MM.1S (cell line): Measurements from ENCODE around the gene MUC3A.

Source experiments
- DNase-seq: peaks from one replicate; pipeline ENCODE4 v3.0.0-alpha.2; 2015
- H2AFZ ChIP-seq: fragments of 300-600 bp; sonication (generic); 2 replicates; pipeline ENCODE4 v1.6.0; 2016; ENCODE audit warnings: antibody characterized with exemption, low read length
- H3F3A ChIP-seq: fragments of 300-600 bp; sonication (generic); 2 replicates; pipeline ENCODE4 v1.6.1; 2016; ENCODE audit warnings: mild to moderate bottlenecking, antibody characterized with exemption, low read length, moderate library complexity, mixed read lengths; ENCODE audit not compliant: insufficient read depth
- H3K27ac ChIP-seq: fragments of 300-600 bp; sonication (generic); 2 replicates; pipeline ENCODE4 v1.5.1; 2016; ENCODE audit warnings: mild to moderate bottlenecking, low read length
- H3K27me3 ChIP-seq: fragments of 300-600 bp; sonication (generic); replicated peaks from 2 replicates; pipeline ENCODE4 v1.6.0; 2016; ENCODE audit warnings: low read length; ENCODE audit not compliant: insufficient read depth
- H3K36me3 ChIP-seq: fragments of 300-600 bp; sonication (generic); replicated peaks from 2 replicates; pipeline ENCODE4 v1.6.1; 2016; ENCODE audit warnings: mild to moderate bottlenecking, low read length, mixed read lengths; ENCODE audit not compliant: insufficient read depth
- H3K4me1 ChIP-seq: fragments of 300-600 bp; sonication (generic); 2 replicates; pipeline ENCODE4 v1.6.1; 2016; ENCODE audit warnings: low read length, mixed read lengths
- H3K4me2 ChIP-seq: fragments of 300-600 bp; sonication (generic); 2 replicates; pipeline ENCODE4 v1.6.0; 2016; ENCODE audit warnings: low read depth, low read length
- H3K4me3 ChIP-seq: fragments of 300-600 bp; sonication (generic); 2 replicates; pipeline ENCODE4 v1.5.1; 2016; ENCODE audit warnings: low read length, mixed read lengths
- H3K79me2 ChIP-seq: fragments of 300-600 bp; sonication (generic); 2 replicates; pipeline ENCODE4 v1.6.1; 2016; ENCODE audit warnings: mixed run types, low read length, mixed read lengths
- H3K9ac ChIP-seq: fragments of 300-600 bp; sonication (generic); 2 replicates; pipeline ENCODE4 v1.6.1; 2016; ENCODE audit warnings: low read length, mixed read lengths
- H3K9me2 ChIP-seq: fragments of 300-600 bp; sonication (generic); replicated peaks from 2 replicates; pipeline ENCODE4 v1.6.1; 2016; ENCODE audit warnings: mild to moderate bottlenecking, low read length, mixed read lengths; ENCODE audit not compliant: insufficient read depth
- H3K9me3 ChIP-seq: fragments of 300-600 bp; sonication (generic); replicated peaks from 2 replicates; pipeline ENCODE4 v1.6.1; 2016; ENCODE audit warnings: mild to moderate bottlenecking, low read length, mixed read lengths; ENCODE audit not compliant: insufficient read depth
- H4K20me1 ChIP-seq: fragments of 300-600 bp; sonication (generic); 2 replicates; pipeline ENCODE4 v1.6.1; 2016; ENCODE audit warnings: mild to moderate bottlenecking, low read length, moderate library complexity, mixed read lengths; ENCODE audit not compliant: insufficient read depth
- EZH2 ChIP-seq: fragments of 300-600 bp; sonication (generic); optimal IDR thresholded peaks from 2 replicates; pipeline ENCODE3; 2017; ENCODE audit warnings: low read depth, mild to moderate bottlenecking, antibody characterized with exemption, low read length, mixed read lengths
- EZH2phosphoT487 ChIP-seq: fragments of 300-600 bp; sonication (generic); IDR thresholded peaks from 2 replicates; pipeline ENCODE4 v1.6.1; 2018; ENCODE audit warnings: antibody characterized with exemption, low read length
- TF ChIP-seq, protein P1 (sequence below): fragments of 300-600 bp; sonication (generic); IDR thresholded peaks from 2 replicates; pipeline ENCODE4 v1.5.1; 2016; ENCODE audit warnings: antibody characterized with exemption, low read length, mixed read lengths

MUC3A gene

DNA sequence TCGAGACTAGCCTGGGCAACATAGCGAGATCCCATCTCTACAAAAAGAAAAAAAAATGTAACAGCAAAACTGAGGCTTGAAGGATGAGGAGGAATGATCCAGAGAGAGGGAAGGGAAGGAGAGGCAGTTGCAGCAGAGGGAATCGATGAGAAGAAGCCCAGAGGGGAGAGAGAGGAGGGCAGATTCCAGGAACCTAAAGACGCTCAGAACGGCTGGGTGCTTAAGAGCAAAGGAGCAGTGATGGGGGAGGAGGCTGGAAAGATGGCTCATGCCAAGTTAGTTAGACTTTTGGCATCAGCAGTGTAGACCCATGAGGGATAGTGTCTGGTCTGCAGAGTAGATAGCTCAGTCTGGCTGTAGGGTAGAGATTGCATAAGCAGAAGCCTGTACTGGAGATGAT, 60.3 kb downstream of the MUC3A start:
- no peaks in the 10 kb centered on the region for H3K36me3 ChIP-seq
- no peaks in the 10 kb centered on the region for H3K9me2 ChIP-seq
- DNase-seq: no peak
- no peaks in the 10 kb centered on the region for H3F3A ChIP-seq
- H3K9me3 ChIP-seq: no peaks in the 10 kb centered on the region
- TF ChIP-seq EZH2phosphoT487 (no peak), EZH2 (no peak)
- TF ChIP-seq, protein P1, sequence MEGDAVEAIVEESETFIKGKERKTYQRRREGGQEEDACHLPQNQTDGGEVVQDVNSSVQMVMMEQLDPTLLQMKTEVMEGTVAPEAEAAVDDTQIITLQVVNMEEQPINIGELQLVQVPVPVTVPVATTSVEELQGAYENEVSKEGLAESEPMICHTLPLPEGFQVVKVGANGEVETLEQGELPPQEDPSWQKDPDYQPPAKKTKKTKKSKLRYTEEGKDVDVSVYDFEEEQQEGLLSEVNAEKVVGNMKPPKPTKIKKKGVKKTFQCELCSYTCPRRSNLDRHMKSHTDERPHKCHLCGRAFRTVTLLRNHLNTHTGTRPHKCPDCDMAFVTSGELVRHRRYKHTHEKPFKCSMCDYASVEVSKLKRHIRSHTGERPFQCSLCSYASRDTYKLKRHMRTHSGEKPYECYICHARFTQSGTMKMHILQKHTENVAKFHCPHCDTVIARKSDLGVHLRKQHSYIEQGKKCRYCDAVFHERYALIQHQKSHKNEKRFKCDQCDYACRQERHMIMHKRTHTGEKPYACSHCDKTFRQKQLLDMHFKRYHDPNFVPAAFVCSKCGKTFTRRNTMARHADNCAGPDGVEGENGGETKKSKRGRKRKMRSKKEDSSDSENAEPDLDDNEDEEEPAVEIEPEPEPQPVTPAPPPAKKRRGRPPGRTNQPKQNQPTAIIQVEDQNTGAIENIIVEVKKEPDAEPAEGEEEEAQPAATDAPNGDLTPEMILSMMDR: no peak
- H3K79me2 ChIP-seq: no peaks in the 10 kb centered on the region
- peaks cover 90% of the 10 kb centered on the region for H3K27me3 ChIP-seq
- no peak overlapping the region for H3K4me2 ChIP-seq
- H4K20me1 ChIP-seq: no peaks in the 10 kb centered on the region
- H3K27ac ChIP-seq: no peak overlapping the region
- no peak overlapping the region for H2AFZ ChIP-seq
- H3K4me1 ChIP-seq: no peaks in the 10 kb centered on the region
- no peak overlapping the region for H3K4me3 ChIP-seq
- no peak overlapping the region for H3K9ac ChIP-seq

GRCh38 chr7:101012931-101013330, 63.6 kb downstream of the MUC3A start:
- Histone ChIP-seq H3K9me2 (no peaks in the 10 kb centered on the region), H3K27me3 (peaks cover 91% of the 10 kb centered on the region), H3K36me3 (no peaks in the 10 kb centered on the region), H4K20me1 (no peaks in the 10 kb centered on the region), H3K4me1 (no peaks in the 10 kb centered on the region), H3K79me2 (no peaks in the 10 kb centered on the region), H3F3A (no peaks in the 10 kb centered on the region), H2AFZ (no peak overlapping the region), H3K27ac (no peak overlapping the region), H3K9ac (no peak overlapping the region), H3K4me3 (no peak overlapping the region), H3K9me3 (no peaks in the 10 kb centered on the region), H3K4me2 (no peak overlapping the region)
- TF ChIP-seq EZH2phosphoT487 (no peak), EZH2 (no peak)
- TF ChIP-seq, protein P1: no peak
- no peak for DNase-seq

DNA sequence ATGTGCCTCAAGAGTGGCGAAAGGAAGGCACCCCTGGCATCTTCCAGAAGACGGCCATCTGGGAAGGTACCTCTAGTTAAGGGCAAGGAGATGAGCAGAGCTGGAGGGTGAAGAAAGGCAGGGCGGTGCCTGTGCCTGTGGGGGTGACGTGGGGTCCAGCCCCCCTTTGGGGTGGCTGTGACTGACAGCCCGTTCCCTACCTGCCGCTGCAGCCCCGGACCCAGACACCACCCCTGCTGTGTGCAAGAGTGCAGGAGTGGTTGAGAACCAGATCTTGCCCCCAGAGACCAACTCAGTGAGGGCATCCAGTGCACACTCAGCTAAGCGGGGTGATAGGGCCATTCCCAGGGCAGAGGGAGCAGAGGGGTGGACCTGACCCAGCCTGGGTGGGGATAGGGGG, 66.3 kb downstream of the MUC3A start:
- no peak overlapping the region for H3K27ac ChIP-seq

More for the DNA sequence above, 66.3 kb downstream of the MUC3A start:
- H4K20me1 ChIP-seq: no peaks in the 10 kb centered on the region
- no peak for DNase-seq
- H3K4me2 ChIP-seq: no peak overlapping the region
- H3K27me3 ChIP-seq: peaks cover 87% of the 10 kb centered on the region
- H3K9me2 ChIP-seq: no peaks in the 10 kb centered on the region
- H3K36me3 ChIP-seq: no peaks in the 10 kb centered on the region
- no peaks in the 10 kb centered on the region for H3K79me2 ChIP-seq
- no peaks in the 10 kb centered on the region for H3K4me1 ChIP-seq
- H3K9ac ChIP-seq: no peak overlapping the region
- no peak overlapping the region for H2AFZ ChIP-seq
- H3K4me3 ChIP-seq: no peak overlapping the region
- no peak for TF ChIP-seq EZH2phosphoT487
- TF ChIP-seq EZH2: no peak
- TF ChIP-seq, protein P1: no peak
- H3K9me3 ChIP-seq: no peaks in the 10 kb centered on the region
- H3F3A ChIP-seq: no peaks in the 10 kb centered on the region
